Adrenal gland (tissue), 12 donors: Measurements from ENCODE around the gene RNF123. TPM values are rescaled to one million over a fixed set of nuclear protein-coding genes. Genes with fewer than 3 reads are reported as not detected.
A peak's percentile ranks its signal among the peaks of the same experiment; 100 is the strongest.
"Not testable (repeated sequence)": the region's sequence is repeated elsewhere in the genome, so short reads cannot be mapped to it uniquely, and the experiment has no call there.

ENCODE experiments used
- DNase-seq, 7 donors: peaks; one replicate each; pipeline ENCODE4 v3.0.0-alpha.2; 2019 to 2020
- H3K27ac ChIP-seq, 5 donors: fragments of 200-600 bp; sonication (generic) in 4 of 5; 1 replicate in 3 of 5; 2 replicates in 2 of 5; pipeline versions ENCODE4 v1.5.1 to v1.8.0; 2016 to 2020; ENCODE audit warnings: mild to moderate bottlenecking in 1 of 5
- H3K27me3 ChIP-seq: fragments of 200-600 bp; 2 replicates; pipeline ENCODE4 v1.8.0; 2021
- H3K36me3 ChIP-seq, 2 donors: fragments of 200-600 bp; replicated peaks in 1 of 2; 1 replicate in 1 of 2; 2 replicates in 1 of 2; pipeline versions ENCODE4 v1.5.1 to v1.8.0; 2018 to 2022
- H3K4me1 ChIP-seq, 2 donors: fragments of 200-600 bp; replicated peaks in 1 of 2; 1 replicate in 1 of 2; 2 replicates in 1 of 2; pipeline versions ENCODE4 v1.5.1 to v1.8.0; 2018 to 2021
- H3K4me3 ChIP-seq, 4 donors: fragments of 200-600 bp; sonication (generic) in 3 of 4; one replicate each; pipeline ENCODE4 v1.5.1; 2016 to 2018
- H3K9me3 ChIP-seq, 3 donors: fragments of 200-600 bp; sonication (generic) in 1 of 3; replicated peaks in 1 of 3; 1 replicate in 2 of 3; 2 replicates in 1 of 3; pipeline versions ENCODE4 v1.5.1 to v1.8.0; 2016 to 2021
- POLR2A ChIP-seq, 2 donors: fragments of 450-650 bp; IDR thresholded peaks; one replicate each; pipeline ENCODE4 v1.6.1; 2017; ENCODE audit warnings: antibody characterized with exemption in 2 of 2, mild to moderate bottlenecking in 2 of 2, moderate library complexity in 1 of 2
- WGBS, 4 donors: extraction: QIAGEN DNeasy Blood & Tissue Kit in 2 of 4; methylation state at CpG; one replicate each; pipeline versions ENCODE4 v1.1.5 to v1.1.7; 2013 to 2017; 5-methylcytosine and 5-hydroxymethylcytosine counted together
- intact Hi-C, 2 donors: fragments of 100-400 bp; cut with DNase I; formaldehyde crosslinking; loops; one replicate each; pipeline versions ENCODE4 v1.14.1 to v1.15.0; 2022 to 2023
- polyA plus RNA-seq, 3 donors: library from polyadenylated mRNA; stranded (reverse); fragments of 200-250 nt in 2 of 3; fragments of 350-450 nt in 1 of 3; fragmentation: Illumina TruSeq in 1 of 3; extraction: RNeasy Lipid Tissue Mini Kit (QIAGEN cat#74804) in 1 of 3; gene quantifications; one replicate each; pipeline ENCODE4 v1.2.3, GENCODE V29; 2013 to 2014
- total RNA-seq, 9 donors: library from RNA; depleted of rRNA in 4 of 9; stranded (reverse); fragments of >200 nt in 4 of 9; fragments of 120-200 nt in 1 of 9; fragmentation: NEBNext Ultra II Directional in 1 of 9; extraction: Animal tissue kit (Norgen Biotek cat#: 25700) in 1 of 9; gene quantifications; one replicate each; pipeline versions ENCODE4 v1.1.0 to v1.2.4, GENCODE V29; 2013 to 2023
- TF ChIP-seq, protein P1 (sequence below), 6 experiments: fragments of 450-650 bp in 4 of 6; fragments of 200-600 bp in 2 of 6; sonication (generic) in 1 of 6; IDR thresholded peaks; 1 replicate in 5 of 6; 2 replicates in 1 of 6; pipeline versions ENCODE4 v1.5.1 to v1.8.0; 2016 to 2021; ENCODE audit warnings: antibody characterized with exemption in 6 of 6, mild to moderate bottlenecking in 2 of 6, moderate library complexity in 1 of 6
- donor health status: healthy with polysubstance abuse.
- donor health status: Bipolar disorder and iron deficiency.
- donor health status: DM: yes; HTN: yes; CAD: no.
- donor health status: DM: no; HTN: no; CAD: no.
- donor health status: DM: no; HTN: no; CAD: no.
- donor health status: DM: yes; HTN: yes; CAD: no.

The RNF123 gene
- total and polyA plus RNA-seq, 12 donors = 19.5 to 62.3 (median 38.3) TPM

DNA sequence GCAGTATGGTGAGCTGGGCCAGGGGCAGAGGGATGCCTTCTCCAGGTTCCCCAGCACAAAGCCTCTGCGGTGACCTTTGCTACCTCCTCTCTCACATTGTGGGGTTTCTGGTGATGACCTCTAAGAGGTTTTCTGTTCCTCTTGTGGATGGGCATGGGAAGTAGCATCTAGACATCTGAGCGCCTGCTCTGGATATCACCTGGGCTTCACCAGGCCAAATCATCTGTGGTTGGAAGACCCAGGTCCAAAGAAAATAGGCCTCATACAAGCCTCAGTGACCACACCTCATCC, 8.2 kb upstream of the RNF123 start:
- Histone ChIP-seq H3K27ac (no peak overlapping the region), H3K4me3 (no peak overlapping the region), H3K9me3 (no peaks in the 10 kb centered on the region), H3K4me1 (no peaks in the 10 kb centered on the region), H3K27me3 (no peaks in the 10 kb centered on the region), H3K36me3 (peaks cover 0 to 77% of the 10 kb centered on the region in 2 donors)
- TF ChIP-seq, protein P1, sequence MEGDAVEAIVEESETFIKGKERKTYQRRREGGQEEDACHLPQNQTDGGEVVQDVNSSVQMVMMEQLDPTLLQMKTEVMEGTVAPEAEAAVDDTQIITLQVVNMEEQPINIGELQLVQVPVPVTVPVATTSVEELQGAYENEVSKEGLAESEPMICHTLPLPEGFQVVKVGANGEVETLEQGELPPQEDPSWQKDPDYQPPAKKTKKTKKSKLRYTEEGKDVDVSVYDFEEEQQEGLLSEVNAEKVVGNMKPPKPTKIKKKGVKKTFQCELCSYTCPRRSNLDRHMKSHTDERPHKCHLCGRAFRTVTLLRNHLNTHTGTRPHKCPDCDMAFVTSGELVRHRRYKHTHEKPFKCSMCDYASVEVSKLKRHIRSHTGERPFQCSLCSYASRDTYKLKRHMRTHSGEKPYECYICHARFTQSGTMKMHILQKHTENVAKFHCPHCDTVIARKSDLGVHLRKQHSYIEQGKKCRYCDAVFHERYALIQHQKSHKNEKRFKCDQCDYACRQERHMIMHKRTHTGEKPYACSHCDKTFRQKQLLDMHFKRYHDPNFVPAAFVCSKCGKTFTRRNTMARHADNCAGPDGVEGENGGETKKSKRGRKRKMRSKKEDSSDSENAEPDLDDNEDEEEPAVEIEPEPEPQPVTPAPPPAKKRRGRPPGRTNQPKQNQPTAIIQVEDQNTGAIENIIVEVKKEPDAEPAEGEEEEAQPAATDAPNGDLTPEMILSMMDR (IDR thresholded peaks at IDR 0.05) = no peak
- no peak for TF ChIP-seq POLR2A (IDR thresholded peaks at IDR 0.05)
- DNase-seq = no peak
- 86 to 95% (median 91%) methylated on average over 1 to 2 of the region's 2 CpGs for WGBS, 4 donors
- intact Hi-C loops = no loop called here

DNA sequence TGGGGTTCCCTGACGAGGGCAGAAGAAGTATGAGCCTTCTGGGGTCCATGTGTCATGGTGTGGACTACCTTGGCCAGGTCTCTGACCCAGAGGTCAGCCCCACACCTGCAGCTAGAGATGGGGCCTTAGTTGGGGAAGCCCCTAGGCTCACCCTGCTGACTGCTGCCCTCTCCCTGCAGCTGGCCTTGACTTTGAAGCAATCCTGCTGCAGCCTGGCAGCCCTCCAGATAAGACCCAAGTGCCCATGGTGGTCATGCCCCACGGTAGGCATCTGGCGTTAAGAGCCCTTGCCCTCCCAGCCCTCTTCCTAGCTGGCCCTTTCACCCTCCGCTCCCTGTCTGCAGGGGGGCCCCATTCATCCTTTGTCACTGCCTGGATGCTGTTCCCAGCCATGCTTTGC, 7.8 kb upstream of the RNF123 start:
- Histone ChIP-seq H3K4me3 (no peak overlapping the region), H3K9me3 (no peaks in the 10 kb centered on the region), H3K4me1 (no peaks in the 10 kb centered on the region), H3K27ac (no peak overlapping the region), H3K36me3 (peaks cover 0 to 74% of the 10 kb centered on the region in 2 donors), H3K27me3 (no peaks in the 10 kb centered on the region)
- no peak for DNase-seq
- TF ChIP-seq POLR2A (IDR thresholded peaks at IDR 0.05) = no peak
- TF ChIP-seq, protein P1 (IDR thresholded peaks at IDR 0.05) = no peak
- intact Hi-C loops = no loop called here
- WGBS, 4 donors = 72 to 80% (median 78%) methylated on average over 2 to 4 of the region's 4 CpGs

DNA sequence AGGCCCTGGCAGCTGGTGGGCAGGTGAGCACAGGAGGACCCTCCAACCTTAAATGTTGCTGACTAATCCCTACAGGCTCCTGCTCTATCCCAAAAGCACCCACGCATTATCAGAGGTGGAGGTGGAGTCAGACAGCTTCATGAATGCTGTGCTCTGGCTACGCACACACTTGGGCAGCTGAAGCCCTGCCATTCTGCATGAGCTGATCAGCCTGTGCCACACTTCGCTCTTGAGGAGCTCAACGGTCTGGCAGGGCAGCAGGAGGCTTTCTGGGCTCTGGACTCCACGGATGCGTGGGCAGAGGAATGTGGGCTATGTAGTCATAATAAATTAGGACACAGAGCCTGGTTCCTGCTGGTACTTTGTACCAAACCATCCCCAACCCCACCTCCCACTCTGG, 6.2 kb upstream of the RNF123 start:
- TF ChIP-seq, protein P1 (IDR thresholded peaks at IDR 0.05) = no peak
- no peak for TF ChIP-seq POLR2A (IDR thresholded peaks at IDR 0.05)
- 88 to 93% (median 90%) methylated on average over 5 to 6 of the region's 6 CpGs for WGBS, 4 donors
- Histone ChIP-seq H3K27ac (no peak overlapping the region), H3K4me3 (no peak overlapping the region), H3K36me3 (peaks cover 0 to 58% of the 10 kb centered on the region in 2 donors), H3K9me3 (no peaks in the 10 kb centered on the region), H3K4me1 (no peaks in the 10 kb centered on the region), H3K27me3 (no peaks in the 10 kb centered on the region)
- DNase-seq = no peak
- intact Hi-C loops = no loop called here

DNA sequence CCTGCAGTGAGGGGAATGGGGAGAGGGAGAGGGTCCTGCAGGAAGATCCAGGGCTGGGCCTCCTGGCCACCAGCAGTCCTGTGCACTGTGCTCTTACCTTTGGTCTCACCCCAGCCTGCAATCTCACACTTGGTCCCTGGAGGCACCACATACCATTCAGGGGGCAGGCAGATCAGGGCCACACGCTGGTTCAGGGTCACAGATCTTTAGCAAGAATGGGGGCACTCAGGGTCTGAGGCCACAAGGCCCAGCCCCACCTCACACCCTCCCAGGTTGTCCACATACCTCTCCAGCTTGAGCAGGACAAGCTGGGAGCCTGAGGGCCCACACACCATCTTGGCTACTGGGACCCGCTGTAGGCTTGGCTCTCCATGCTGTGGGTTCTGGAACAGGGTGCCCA, 4.9 kb upstream of the RNF123 start:
- H3K36me3 ChIP-seq = peaks cover 0 to 45% of the 10 kb centered on the region in 2 donors
- DNase-seq, H3K27me3 ChIP-seq, intact Hi-C loops, H3K27ac ChIP-seq, H3K4me3 ChIP-seq, H3K9me3 ChIP-seq, H3K4me1 ChIP-seq: not testable (repeated sequence)
- 96 to 100% (median 96%) methylated on average over 1 to 2 of the region's 2 CpGs; no CpG with 5 or more reads in 1 of the 4 donors for WGBS, 4 donors

DNA sequence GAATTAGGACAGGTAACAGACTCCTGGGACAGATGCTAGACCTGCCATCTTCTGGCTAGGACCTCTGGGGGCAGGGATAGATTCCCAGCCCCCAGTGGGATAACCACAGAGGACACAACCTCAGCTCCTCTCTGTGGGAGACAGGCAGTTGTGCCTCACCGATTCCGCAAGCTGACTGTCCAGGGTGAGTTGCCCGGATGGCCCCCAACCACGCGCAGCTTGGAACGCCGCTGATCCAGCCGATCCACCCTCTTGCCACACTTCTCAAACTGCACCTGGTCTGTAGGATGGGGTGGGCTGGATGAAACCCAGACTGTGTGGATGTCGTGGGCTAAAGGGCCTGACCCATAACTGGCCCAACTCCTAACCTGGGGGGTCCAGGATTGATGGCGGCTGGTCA, 4.3 kb upstream of the RNF123 start:
- Histone ChIP-seq H3K4me1 (peaks cover 2 to 10% of the 10 kb centered on the region in 2 donors), H3K36me3 (peaks cover 0 to 38% of the 10 kb centered on the region in 2 donors)
- intact Hi-C loops, H3K4me3 ChIP-seq, DNase-seq, H3K27me3 ChIP-seq, H3K9me3 ChIP-seq, H3K27ac ChIP-seq: not testable (repeated sequence)
- WGBS, 4 donors = 91 to 98% (median 96%) methylated on average over 8 to 10 of the region's 10 CpGs

DNA sequence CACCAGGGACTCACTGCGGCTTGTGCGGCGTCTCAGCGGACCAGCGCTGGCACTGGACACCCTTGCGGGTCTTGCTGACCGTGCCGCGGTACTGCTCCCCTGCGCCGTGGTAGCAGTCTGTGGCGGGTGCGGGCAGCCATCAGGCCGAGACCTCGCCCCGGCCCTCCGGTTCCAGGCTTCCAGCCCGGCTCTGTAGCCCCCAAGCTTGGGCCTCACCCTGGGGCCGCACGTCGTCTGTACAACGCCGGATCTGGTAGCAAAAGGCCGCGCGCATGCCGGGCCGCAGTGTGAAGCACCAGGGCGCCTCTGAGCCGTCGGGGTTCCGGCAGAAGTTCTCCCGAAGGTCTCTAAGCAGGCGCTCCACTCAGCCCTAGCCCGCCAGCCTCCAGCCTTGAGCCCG, 3.5 kb upstream of the RNF123 start:
- Histone ChIP-seq H3K36me3 (peaks cover 0 to 31% of the 10 kb centered on the region in 2 donors), H3K4me1 (peaks cover 5 to 18% of the 10 kb centered on the region in 2 donors), H3K4me3 (peak overlapping the region in 1 of 4 donors; percentile 46)
- H3K27me3 ChIP-seq, H3K27ac ChIP-seq, H3K9me3 ChIP-seq, intact Hi-C loops: not testable (repeated sequence)
- DNase-seq = peak in 1 of 7 donors; percentile 38
- WGBS, 4 donors = 10 to 40% (median 29%) methylated on average over 1 to 33 of the region's 36 CpGs

DNA sequence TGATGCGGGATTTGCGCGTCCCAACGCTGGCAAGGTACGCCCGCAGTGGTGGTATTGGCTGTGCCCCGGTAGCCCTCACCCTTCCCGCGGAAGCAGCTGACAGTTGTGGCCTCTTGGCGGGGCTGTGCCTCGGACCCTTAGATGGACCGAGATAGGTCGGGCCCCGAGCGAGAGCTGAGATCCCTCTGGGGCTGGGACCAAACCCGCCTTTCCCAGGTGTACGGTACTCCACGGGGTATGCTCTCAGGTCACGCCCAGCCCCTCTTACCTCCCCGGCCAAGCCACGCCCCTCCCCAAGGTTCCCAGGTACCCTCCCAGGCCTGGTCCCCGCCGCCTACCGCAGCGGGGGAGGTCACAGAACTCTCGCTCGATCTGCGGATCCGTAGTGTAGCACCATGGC, 3.0 kb upstream of the RNF123 start:
- Histone ChIP-seq H3K4me1 (peaks cover 5 to 23% of the 10 kb centered on the region in 2 donors), H3K27ac (peak overlapping the region in 1 of 5 donors; percentile 17), H3K36me3 (peaks cover 0 to 26% of the 10 kb centered on the region in 2 donors), H3K4me3 (peak overlapping the region in 1 of 4 donors; percentile 46)
- 2 to 40% (median 9%) methylated on average over 1 to 25 of the region's 29 CpGs for WGBS, 4 donors
- H3K27me3 ChIP-seq, intact Hi-C loops, H3K9me3 ChIP-seq: not testable (repeated sequence)
- peak in 5 of 7 donors; percentile 23 to 63 (median 43) for DNase-seq

DNA sequence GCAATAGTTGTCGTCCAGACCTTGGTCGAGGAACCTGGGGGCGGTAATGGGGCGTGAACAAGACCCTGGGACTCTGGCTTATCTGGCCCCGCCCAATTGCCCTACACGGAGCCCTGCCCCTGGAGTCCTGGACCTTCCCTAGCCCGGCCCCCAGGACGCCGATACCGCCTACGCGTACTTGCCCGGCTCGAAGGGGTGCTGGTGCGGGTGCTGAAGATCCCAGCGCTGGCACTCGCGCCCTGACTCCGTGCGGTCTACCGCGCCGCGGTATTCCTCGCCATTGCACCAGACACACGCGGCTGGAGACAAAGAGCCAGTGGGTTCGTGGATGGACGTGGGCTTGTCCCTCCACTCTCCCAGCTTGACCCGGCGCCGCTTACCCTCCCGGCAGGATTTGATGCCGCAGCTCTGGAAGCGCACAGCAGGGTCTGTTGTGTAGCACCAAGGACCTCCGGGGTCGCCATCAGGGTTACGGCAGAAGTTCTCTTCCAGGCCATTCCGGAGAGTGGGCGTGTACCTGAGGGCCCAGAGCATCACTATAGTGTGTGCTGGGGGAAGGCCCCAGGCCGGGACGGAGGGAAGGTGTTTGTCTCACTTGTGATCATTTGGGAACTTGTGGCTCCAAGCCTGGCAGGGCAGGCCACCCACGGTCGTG, 2.5 kb upstream of the RNF123 start:
- DNase-seq = peak; percentile 53 to 86 (median 78)
- Histone ChIP-seq H3K4me1 (peaks cover 5 to 24% of the 10 kb centered on the region in 2 donors), H3K27ac (peak overlapping the region in 1 of 5 donors; percentile 17), H3K4me3 (peak overlapping the region in 1 of 4 donors; percentile 46), H3K36me3 (peaks cover 0 to 20% of the 10 kb centered on the region in 2 donors)
- H3K9me3 ChIP-seq, H3K27me3 ChIP-seq, intact Hi-C loops: not testable (repeated sequence)
- 11 to 36% (median 16%) methylated on average over 9 to 44 of the region's 44 CpGs for WGBS, 4 donors
